ENCODE data around the gene GDF7.

GDF7 gene

DNA sequence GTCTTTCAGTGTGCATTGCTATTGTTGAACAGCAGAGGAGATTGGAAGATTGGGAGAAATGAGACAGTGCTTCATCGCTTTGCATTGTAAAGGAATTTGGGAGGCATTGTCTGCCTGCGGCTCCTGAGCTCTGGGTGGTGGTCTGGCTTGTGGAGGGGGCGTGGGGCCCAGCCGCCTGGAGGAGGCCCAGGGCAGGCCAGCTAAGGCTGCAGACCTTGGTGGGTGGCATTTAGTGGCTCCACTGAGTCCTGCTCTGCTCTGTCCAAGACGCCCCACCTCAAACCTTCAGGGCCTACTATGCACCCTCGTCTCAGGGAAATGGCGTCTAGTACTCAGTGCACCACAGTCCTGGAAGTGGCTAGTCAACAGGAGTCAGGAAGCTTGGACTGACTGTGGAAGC is 10.4 kb upstream of the GDF7 start:
- H3K4me1 ChIP-seq (ENCODE audit: low read length): peaks cover 27% of the 10 kb centered on the region
- TF ChIP-seq, protein P1, sequence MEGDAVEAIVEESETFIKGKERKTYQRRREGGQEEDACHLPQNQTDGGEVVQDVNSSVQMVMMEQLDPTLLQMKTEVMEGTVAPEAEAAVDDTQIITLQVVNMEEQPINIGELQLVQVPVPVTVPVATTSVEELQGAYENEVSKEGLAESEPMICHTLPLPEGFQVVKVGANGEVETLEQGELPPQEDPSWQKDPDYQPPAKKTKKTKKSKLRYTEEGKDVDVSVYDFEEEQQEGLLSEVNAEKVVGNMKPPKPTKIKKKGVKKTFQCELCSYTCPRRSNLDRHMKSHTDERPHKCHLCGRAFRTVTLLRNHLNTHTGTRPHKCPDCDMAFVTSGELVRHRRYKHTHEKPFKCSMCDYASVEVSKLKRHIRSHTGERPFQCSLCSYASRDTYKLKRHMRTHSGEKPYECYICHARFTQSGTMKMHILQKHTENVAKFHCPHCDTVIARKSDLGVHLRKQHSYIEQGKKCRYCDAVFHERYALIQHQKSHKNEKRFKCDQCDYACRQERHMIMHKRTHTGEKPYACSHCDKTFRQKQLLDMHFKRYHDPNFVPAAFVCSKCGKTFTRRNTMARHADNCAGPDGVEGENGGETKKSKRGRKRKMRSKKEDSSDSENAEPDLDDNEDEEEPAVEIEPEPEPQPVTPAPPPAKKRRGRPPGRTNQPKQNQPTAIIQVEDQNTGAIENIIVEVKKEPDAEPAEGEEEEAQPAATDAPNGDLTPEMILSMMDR (IDR thresholded peaks at IDR 0.05; ENCODE audit: low read depth, low read length): no peak
- TF ChIP-seq EZH2phosphoT487 (IDR thresholded peaks at IDR 0.05; ENCODE audit: low read depth): no peak
- H3K27me3 ChIP-seq (ENCODE audit: low read depth, low read length): peaks cover 18% of the 10 kb centered on the region
- no peak overlapping the region for H2AFZ ChIP-seq (ENCODE audit: low read depth, low read length)
- H3K36me3 ChIP-seq (replicated peaks; ENCODE audit: low read depth, low read length): no peaks in the 10 kb centered on the region
- no peaks in the 10 kb centered on the region for H3K79me2 ChIP-seq (ENCODE audit: low read length)
- H3K9ac ChIP-seq (ENCODE audit: low read length): no peak overlapping the region
- H4K20me1 ChIP-seq (ENCODE audit: insufficient read depth, low read length): no peaks in the 10 kb centered on the region
- H3K9me3 ChIP-seq (ENCODE audit: insufficient read depth, low read length): no peaks in the 10 kb centered on the region
- peak overlapping the region; percentile 60 for H3K4me2 ChIP-seq (ENCODE audit: low read length)
- 0 out of 2 replicates have a peak overlapping the region, but pooled peaks have one; percentile 12 for H3K4me3 ChIP-seq (ENCODE audit: low read length)
- H3K27ac ChIP-seq (ENCODE audit: low read length): no peak overlapping the region

DNA sequence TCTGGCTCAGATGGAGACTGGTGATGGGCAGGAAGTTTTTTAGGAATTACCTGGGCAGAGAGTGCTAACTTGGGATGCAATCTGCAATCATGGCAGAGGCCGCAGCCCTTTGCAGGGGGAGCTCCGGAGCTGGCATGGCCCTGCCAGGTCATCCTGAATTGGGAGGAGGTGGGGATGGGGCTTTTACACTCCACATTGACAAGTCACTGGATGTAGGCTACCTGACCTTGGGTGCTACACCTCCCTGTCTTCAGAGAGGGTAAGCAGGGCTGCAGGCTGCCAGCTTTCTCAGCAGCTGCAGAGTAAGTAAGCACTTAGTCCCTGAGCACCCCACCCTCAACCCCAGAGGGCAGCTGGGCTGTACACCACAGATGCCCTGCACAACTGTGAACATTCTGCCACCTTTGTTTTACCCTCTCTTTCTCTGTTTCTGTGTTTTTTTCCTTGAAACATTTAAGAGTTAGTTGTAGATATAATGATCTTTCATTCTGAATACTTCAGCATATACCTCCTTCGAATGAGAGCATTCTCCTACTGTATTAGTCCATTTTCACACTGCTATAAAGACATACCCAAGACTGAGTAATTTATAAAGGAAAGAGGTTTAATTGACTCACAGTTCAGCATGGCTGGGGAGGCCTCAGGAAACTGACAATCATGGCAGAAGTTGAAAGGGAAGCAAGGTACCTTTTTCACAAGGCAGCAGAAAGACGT is 9.3 kb upstream of the GDF7 start:
- no peaks in the 10 kb centered on the region for H3K79me2 ChIP-seq (ENCODE audit: low read length)
- H3K9ac ChIP-seq (ENCODE audit: low read length): no peak overlapping the region
- H3K4me1 ChIP-seq (ENCODE audit: low read length): peaks cover 27% of the 10 kb centered on the region
- no peaks in the 10 kb centered on the region for H3K36me3 ChIP-seq (replicated peaks; ENCODE audit: low read depth, low read length)
- TF ChIP-seq, protein P1 (IDR thresholded peaks at IDR 0.05; ENCODE audit: low read depth, low read length): no peak
- no peak for TF ChIP-seq EZH2phosphoT487 (IDR thresholded peaks at IDR 0.05; ENCODE audit: low read depth)
- H3K4me3 ChIP-seq (ENCODE audit: low read length): no peak overlapping the region
- no peak overlapping the region for H2AFZ ChIP-seq (ENCODE audit: low read depth, low read length)
- no peak overlapping the region for H3K27ac ChIP-seq (ENCODE audit: low read length)
- no peaks in the 10 kb centered on the region for H4K20me1 ChIP-seq (ENCODE audit: insufficient read depth, low read length)
- no peaks in the 10 kb centered on the region for H3K9me3 ChIP-seq (ENCODE audit: insufficient read depth, low read length)
- H3K27me3 ChIP-seq (ENCODE audit: low read depth, low read length): peaks cover 26% of the 10 kb centered on the region
- H3K4me2 ChIP-seq (ENCODE audit: low read length): peak overlapping the region; percentile 60

DNA sequence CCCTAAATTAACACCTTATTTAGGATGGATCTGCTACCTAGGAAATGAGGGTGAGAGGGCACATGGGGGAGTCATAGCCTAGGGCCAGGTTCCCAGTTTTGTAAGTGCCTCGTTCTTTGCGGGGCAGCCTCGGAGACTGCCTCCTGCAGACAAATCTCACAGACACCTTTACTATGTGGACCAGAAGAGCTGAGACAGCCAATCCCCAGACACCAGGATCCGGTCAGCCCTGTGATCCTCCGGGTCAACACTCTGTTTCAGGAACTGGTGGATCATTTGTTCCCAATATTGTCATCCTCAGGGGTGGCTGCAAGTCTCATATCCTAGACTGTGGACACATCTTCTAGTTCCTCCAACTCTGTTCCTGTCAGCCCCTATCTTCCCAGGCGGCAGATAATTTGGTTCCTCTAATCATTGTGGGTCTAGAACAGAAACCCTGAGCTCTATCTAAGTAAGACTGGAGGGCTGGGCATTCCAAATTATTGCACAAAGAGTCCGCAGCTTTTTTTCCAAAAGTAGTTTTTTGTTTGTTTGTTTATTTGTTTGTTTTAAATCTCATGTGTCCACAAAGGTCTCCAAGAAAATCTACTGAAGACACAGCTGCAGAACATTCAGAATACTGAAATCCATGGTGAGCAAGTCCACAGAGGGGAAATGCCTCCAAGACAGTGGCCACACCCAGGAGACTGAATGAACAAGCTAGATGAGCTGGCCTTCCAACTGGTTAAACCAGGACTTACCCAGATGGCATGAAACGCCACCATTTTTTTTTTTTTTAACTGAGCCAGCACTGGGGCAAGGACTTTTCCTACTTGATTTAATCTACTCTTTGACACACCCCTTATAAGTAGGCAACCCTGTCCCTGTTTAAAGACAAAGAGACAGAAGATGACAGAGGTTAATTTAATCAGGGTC is 6.2 kb upstream of the GDF7 start:
- H3K9me3 ChIP-seq (ENCODE audit: insufficient read depth, low read length): no peaks in the 10 kb centered on the region
- no peaks in the 10 kb centered on the region for H3K36me3 ChIP-seq (replicated peaks; ENCODE audit: low read depth, low read length)
- no peak overlapping the region for H3K9ac ChIP-seq (ENCODE audit: low read length)
- H4K20me1 ChIP-seq (ENCODE audit: insufficient read depth, low read length): no peaks in the 10 kb centered on the region
- no peak overlapping the region for H3K27ac ChIP-seq (ENCODE audit: low read length)
- H3K27me3 ChIP-seq (ENCODE audit: low read depth, low read length): peaks cover 47% of the 10 kb centered on the region
- no peak overlapping the region for H2AFZ ChIP-seq (ENCODE audit: low read depth, low read length)
- no peak for TF ChIP-seq EZH2phosphoT487 (IDR thresholded peaks at IDR 0.05; ENCODE audit: low read depth)
- TF ChIP-seq, protein P1 (IDR thresholded peaks at IDR 0.05; ENCODE audit: low read depth, low read length): no peak
- H3K4me2 ChIP-seq (ENCODE audit: low read length): no peak overlapping the region; the same call in 1 of the 2 replicates
- H3K4me1 ChIP-seq (ENCODE audit: low read length): peaks cover 36% of the 10 kb centered on the region
- no peaks in the 10 kb centered on the region for H3K79me2 ChIP-seq (ENCODE audit: low read length)
- no peak overlapping the region for H3K4me3 ChIP-seq (ENCODE audit: low read length)
